Measurements from ENCODE around the gene PFN4. TPM values are rescaled to one million over a fixed set of nuclear protein-coding genes. Genes with fewer than 3 reads are reported as not detected.

PFN4 gene
- total and polyA plus RNA-seq, 7 donors, result 0.12 to 1.9 TPM; not detected in 5

DNA sequence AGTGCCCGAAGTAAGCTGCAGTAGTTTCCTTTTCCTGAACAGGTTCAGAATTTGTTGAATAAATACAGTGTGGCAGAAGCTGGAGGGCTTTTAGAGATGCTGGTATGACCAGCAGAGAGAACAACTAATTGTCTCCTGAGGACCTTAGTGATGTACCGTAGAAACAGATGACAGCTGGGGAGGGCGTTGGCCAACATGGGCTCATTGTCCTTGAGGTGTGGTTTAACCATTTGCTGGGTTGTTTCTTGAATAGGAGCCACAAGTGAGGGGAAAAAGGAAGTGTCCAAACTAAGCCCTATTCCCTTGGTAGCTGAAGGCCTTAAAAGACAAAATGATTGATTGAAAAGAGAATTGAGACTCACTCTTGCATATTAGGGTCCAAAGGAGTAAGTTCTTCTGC, 40.1 kb upstream of the PFN4 start:
- intact Hi-C loops (cut with DNase I), result no loop called here
- 47 to 50% methylated on average over 3 of the region's 3 CpGs for WGBS, 2 donors
- Histone ChIP-seq H3K4me3 (no peak overlapping the region), H3K36me3 (peaks cover 0 to 24% (median 4%) of the 10 kb centered on the region in 4 donors), H3K4me1 (no peaks in the 10 kb centered on the region), H3K27ac (no peak overlapping the region), H3K27me3 (no peaks in the 10 kb centered on the region), H3K9me3 (no peaks in the 10 kb centered on the region)
- DNase-seq, result no peak
- no peak for TF ChIP-seq POLR2A (IDR thresholded peaks at IDR 0.05)
- TF ChIP-seq POLR2AphosphoS5 (IDR thresholded peaks at IDR 0.05), result no peak
- TF ChIP-seq EP300 (IDR thresholded peaks at IDR 0.05), result no peak
- TF ChIP-seq, protein P1, sequence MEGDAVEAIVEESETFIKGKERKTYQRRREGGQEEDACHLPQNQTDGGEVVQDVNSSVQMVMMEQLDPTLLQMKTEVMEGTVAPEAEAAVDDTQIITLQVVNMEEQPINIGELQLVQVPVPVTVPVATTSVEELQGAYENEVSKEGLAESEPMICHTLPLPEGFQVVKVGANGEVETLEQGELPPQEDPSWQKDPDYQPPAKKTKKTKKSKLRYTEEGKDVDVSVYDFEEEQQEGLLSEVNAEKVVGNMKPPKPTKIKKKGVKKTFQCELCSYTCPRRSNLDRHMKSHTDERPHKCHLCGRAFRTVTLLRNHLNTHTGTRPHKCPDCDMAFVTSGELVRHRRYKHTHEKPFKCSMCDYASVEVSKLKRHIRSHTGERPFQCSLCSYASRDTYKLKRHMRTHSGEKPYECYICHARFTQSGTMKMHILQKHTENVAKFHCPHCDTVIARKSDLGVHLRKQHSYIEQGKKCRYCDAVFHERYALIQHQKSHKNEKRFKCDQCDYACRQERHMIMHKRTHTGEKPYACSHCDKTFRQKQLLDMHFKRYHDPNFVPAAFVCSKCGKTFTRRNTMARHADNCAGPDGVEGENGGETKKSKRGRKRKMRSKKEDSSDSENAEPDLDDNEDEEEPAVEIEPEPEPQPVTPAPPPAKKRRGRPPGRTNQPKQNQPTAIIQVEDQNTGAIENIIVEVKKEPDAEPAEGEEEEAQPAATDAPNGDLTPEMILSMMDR (IDR thresholded peaks at IDR 0.05), result no peak

GRCh38 chr2:24162494-24162893, 39.4 kb upstream of the PFN4 start:
- intact Hi-C loops (cut with DNase I), result no loop called here
- H3K9me3 ChIP-seq, result no peaks in the 10 kb centered on the region
- H3K36me3 ChIP-seq, result peaks cover 0 to 24% (median 4%) of the 10 kb centered on the region in 4 donors
- WGBS, 2 donors, result 97 to 100% methylated on average over 1 of the region's 1 CpG
- no peak overlapping the region for H3K4me3 ChIP-seq
- no peak for DNase-seq
- no peak overlapping the region for H3K27ac ChIP-seq
- no peaks in the 10 kb centered on the region for H3K4me1 ChIP-seq
- H3K27me3 ChIP-seq, result no peaks in the 10 kb centered on the region
- TF ChIP-seq, protein P1 (IDR thresholded peaks at IDR 0.05), result no peak
- TF ChIP-seq POLR2A (IDR thresholded peaks at IDR 0.05) (no peak), POLR2AphosphoS5 (IDR thresholded peaks at IDR 0.05) (no peak), EP300 (IDR thresholded peaks at IDR 0.05) (no peak)

- intact Hi-C loops (cut with DNase I), result no loop called here
- Histone ChIP-seq H3K4me1 (no peaks in the 10 kb centered on the region), H3K27me3 (no peaks in the 10 kb centered on the region), H3K27ac (no peak overlapping the region), H3K36me3 (peaks cover 0 to 24% (median 4%) of the 10 kb centered on the region in 4 donors), H3K4me3 (no peak overlapping the region), H3K9me3 (no peaks in the 10 kb centered on the region)
- TF ChIP-seq EP300 (IDR thresholded peaks at IDR 0.05), result no peak
- DNase-seq, result no peak
Observed at GRCh38 chr2:24160761-24161160, 37.6 kb upstream of the PFN4 start.

- intact Hi-C loops (cut with DNase I), result no loop called here
- Histone ChIP-seq H3K9me3 (no peaks in the 10 kb centered on the region), H3K4me3 (no peak overlapping the region), H3K27ac (no peak overlapping the region), H3K27me3 (no peaks in the 10 kb centered on the region), H3K4me1 (no peaks in the 10 kb centered on the region), H3K36me3 (peaks cover 0 to 24% (median 4%) of the 10 kb centered on the region in 4 donors)
- WGBS, 2 donors, result 80 to 89% methylated on average over 4 of the region's 4 CpGs
- TF ChIP-seq, protein P1 (IDR thresholded peaks at IDR 0.05), result no peak
- TF ChIP-seq EP300 (IDR thresholded peaks at IDR 0.05) (no peak), POLR2AphosphoS5 (IDR thresholded peaks at IDR 0.05) (no peak), POLR2A (IDR thresholded peaks at IDR 0.05) (no peak)
- no peak for DNase-seq
Observed at GRCh38 chr2:24159708-24160107, 36.6 kb upstream of the PFN4 start.

DNA sequence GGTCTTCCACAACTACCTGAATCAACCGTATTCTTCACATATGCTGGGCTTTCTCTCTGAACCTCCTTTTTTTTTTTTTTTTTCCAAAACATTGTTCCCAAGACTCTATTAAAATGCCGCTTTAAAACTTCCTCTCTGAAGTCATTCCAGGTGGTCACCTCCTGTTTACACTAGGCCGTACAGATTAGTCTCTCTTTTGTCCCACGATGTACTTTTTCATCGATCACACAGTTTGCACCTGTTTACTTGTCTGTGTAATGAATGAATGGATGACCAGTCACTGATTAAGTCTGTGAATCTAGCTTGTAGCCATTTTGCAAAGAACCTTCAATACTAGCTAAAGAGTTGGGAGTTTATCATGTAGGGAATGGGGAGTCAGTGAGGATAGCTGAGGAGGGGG, 35.0 kb upstream of the PFN4 start:
- Histone ChIP-seq H3K27ac (no peak overlapping the region), H3K9me3 (no peaks in the 10 kb centered on the region), H3K4me3 (no peak overlapping the region), H3K4me1 (no peaks in the 10 kb centered on the region), H3K27me3 (no peaks in the 10 kb centered on the region), H3K36me3 (peaks cover 0 to 24% (median 4%) of the 10 kb centered on the region in 4 donors)
- intact Hi-C loops (cut with DNase I), result no loop called here
- no peak for DNase-seq
- TF ChIP-seq, protein P1 (IDR thresholded peaks at IDR 0.05), result no peak
- TF ChIP-seq EP300 (IDR thresholded peaks at IDR 0.05) (no peak), POLR2AphosphoS5 (IDR thresholded peaks at IDR 0.05) (no peak), POLR2A (IDR thresholded peaks at IDR 0.05) (no peak)
- WGBS, 2 donors, result 87 to 90% methylated on average over 5 of the region's 5 CpGs
